GM21723 (cell line): ENCODE data around the gene PRAC2.

Experiments
- ATAC-seq: cut with Tn5 transposase; IDR thresholded peaks from one replicate; pipeline ENCODE4 v1.9.1; 2021; ENCODE audit warnings: mild to moderate bottlenecking, moderate library complexity; ENCODE audit not compliant: unreplicated experiment

Gene PRAC2

DNA sequence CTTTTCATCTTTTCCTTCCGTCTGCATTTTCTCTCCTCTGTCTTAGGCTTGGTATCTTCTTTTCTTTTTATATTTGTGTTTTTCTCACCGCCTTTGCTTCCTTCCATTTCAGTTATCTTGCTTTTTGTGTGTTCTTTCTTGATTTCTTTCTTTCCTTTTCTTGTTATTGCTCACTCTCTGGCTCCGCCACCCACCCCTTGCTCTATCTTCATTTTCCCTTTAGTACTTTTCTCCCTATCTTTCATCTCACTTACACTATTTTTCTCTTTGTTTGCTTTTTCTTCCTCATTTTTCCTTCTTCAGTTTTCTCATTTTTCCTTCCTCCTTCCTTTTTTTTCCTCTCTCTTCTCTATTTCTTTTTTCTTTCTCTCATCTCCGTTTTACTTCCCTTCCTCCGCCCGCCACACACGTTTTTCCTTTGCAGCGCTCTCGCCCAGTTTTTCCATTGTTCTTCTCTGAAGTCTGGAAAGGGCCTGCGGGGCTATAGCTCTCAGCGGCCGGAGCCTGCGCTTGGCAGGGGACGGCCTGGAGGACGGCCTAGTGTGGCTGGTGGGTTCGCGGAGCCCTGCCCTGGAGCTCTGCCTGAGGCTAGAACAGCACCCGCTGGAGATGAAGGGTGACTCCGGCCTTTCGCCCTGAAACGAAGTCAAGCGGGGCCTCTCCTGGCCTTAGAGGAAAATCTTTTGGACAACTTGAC lies 10.8 kb downstream of the PRAC2 start:
- ATAC-seq = no peak

DNA sequence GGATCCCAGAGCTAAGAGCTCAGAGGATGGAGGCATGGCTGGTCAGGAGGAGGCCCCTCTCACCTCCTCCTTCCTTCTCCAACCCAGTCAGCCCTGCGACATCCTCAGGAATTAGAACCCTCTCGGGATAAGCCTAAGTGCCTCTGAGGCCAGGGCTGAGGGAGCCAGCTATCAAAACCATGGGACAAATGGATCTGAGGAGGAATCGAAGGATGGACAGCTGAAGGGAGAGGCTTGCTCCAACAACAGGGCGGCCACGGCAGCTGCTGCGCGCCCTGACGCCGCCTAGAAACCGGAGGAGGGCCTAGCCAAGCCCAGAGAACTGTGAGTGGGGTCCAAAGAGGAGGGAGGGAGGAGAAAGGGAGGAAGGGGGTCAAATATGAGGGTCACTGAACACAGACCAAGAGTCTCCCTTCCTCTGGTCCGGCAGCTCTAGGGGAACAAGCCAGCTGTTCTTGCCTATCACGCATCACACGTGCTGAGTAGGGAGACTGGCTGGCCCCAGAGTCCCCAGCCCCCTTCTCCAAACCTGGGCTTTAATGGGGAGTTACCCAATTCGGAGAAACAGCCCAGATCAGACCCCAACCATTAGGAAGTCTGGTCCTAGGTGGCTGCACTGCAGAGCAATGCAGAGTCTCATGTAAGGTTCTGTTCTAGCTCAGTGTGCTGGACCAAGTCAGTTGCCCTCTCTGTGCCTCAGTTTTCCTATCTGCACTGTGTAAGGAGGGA lies 11.5 kb downstream of the PRAC2 start:
- no peak for ATAC-seq

DNA sequence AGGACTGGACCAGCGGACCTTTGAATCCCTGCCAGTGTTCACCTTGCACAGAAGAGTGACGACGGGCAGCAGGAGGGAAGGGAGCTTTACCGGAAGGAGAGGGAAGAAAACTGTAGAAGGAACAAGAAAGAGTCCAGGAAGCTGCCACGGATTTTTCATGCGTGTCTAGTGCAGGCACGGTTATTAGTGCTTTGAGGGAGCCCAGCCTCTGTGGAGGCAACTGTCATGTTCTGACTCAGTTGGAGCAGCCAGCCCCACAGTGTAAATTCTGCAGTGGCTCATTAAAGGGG lies 12.0 kb downstream of the PRAC2 start:
- ATAC-seq = no peak

DNA sequence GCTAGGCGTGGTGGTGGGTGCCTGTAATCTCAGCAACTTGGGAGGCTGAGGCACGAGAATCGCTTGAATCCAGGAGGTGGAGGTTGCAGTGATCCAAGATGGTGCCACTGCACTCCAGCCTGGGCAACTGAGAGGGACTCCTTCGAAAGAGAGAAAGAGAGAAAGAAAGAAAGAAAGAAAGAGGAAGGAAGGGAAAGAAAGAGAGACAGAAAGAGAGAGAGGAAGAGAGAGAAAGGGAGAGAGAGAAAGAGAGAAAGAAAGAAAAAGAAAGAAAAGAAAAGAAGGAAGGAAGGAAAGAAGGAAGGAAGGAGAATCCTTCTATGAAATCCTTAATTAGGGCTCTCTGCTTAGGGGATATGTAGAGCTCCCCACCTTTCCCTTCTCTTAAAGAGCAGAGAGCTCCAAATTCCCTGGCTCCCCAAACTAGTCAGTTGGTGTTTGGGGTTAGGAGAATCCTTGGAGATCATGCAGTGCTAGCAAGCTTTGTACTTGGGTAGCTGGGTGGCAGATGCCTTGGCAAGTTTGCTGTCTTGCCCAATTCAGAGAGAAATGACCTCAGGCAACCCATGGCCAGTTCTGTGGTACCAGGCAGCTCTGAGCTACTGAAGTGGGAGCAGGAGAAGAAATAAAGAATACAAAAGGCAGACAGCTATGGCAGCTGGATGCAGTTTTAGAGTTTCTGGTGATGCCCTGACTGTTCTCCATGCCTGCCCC lies 14.5 kb downstream of the PRAC2 start:
- ATAC-seq = no peak

DNA sequence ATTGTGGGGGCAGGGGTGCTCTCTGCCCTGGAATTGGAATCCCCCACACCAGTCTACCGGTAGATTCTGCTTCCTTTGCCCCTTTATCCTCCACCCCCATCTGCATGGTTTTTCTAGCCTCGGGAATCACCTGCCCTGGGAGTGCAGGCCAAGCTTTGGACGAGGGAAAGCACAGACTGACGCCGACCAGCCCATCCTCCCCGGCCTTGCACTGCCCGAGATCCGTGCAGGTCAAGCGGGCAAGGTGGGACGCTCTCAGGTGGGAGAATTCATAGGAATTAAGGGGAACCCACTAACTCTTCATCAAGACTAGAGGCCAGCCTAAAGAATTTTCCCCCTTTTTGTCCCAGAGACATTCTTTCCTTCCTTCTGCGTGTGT lies 15.4 kb downstream of the PRAC2 start:
- no peak for ATAC-seq

DNA sequence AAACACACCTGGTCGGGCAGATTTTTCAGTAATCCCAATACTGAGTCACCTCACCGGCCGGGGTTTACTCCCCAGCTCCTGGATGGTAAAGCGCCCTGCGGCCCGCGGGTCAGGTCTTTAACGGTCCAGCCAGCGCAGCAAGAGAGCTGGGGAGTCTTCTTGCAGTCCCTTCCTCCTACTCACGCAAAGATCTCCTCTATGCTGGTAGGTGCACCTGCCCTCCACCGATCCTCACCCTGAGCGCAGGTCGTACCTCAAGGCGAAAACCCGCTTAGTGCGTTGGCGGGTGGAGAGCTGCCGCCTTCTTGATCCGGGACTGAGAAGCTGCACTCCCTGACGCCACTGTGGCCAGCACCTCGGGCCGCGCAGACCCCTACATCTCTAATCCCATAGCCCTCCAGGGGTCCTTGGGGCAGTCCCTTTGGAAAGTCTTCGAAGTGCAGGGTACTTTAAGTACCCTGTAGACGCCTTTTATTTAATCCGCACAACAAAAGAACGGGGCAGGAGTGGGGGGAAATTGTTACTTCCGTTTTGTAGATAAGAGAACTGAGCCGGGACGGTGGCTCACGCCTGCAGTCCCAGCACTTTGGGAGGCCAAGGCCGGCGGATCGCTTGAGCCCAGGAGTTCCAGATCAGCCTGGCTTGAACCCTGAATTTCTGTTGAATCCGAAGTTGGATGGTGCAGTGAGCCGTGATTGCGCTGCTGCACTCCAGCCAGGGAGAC lies 16.0 kb downstream of the PRAC2 start:
- ATAC-seq = no peak

DNA sequence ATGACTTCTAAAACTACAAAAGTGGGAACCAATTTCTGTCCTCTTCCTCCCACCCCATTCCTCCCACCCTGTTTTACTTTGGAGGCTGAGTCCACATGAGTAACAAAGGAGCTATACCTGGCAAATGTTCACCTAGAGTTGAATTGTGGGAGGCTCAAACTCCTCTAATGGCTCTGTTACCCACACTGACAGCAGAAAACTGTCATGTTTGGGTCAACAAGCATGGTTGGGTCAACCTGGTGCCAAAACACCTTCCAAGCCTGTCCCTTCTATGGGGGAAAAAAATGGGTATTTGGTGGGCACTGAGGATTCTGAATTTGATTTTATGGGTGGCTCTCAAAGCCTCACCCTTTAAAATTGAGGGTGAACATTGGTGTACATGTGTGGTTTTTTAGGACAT lies 17.6 kb downstream of the PRAC2 start:
- ATAC-seq = no peak

DNA sequence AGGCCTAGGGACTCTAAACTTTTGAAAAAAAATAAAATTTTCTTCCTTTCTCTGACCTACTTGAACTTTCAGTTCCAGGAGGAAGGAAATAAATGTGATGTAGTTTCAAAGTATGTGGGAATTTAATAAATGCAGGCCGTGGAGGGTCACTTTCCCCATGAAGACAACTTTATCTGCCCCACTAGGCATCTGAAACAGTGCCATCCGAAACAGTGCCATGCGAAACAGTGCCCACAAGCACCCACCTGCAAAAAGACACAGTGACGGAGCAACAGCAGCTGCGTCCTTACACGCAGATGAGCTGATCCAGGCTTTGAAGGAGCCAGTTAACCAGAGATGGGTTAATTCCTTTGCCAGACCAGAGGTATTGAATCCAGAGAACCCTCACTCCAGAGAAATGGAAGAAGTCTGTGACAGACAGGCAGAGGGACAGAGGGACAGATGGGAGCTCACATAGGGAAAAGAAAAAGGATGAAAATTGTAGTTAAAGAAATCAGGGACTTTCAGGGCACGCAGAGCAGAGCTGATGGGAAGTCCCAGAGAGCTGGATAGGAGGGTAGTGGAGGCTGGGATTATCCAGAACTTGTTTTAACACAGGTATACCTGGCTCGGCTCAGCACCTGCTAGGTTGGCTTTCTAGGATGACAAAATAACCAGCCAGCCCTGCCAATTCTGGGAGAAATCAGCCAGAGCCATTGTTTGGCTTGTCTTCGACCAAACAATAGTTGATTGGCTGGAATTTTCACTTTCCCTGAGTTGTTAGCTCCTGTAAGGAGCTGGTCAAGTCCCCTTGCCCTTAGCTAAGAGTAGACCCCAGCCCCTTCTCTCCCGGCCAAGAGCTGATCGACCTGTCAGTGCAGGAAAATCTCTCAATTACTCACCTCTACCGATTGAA lies 22.6 kb downstream of the PRAC2 start:
- ATAC-seq = no peak

DNA sequence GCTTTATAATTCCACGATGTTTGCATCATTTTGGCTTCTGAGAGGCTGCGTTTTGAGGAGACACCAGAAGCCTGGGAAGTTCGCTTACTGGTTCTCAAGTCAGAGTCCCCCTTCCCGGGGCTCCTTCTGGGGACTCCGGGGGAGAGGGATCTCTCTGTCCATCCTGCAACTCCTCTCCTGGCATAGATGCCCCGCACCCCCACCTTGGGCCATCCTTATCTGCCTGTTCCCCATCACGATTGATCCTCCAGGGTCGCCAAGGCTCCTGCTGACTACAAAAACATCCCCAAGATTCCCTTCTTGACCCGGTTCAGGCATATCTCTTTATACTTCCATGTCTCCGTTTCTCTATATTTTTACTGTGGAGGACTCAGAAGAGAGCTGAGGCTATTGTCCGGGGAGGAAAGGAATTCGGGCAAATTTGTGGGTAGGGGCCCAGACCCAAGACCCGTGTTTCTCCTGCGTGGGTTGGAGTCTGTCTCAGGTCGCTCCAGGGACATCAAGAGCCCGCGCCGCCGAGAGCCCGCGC lies 24.0 kb downstream of the PRAC2 start:
- ATAC-seq = no peak

DNA sequence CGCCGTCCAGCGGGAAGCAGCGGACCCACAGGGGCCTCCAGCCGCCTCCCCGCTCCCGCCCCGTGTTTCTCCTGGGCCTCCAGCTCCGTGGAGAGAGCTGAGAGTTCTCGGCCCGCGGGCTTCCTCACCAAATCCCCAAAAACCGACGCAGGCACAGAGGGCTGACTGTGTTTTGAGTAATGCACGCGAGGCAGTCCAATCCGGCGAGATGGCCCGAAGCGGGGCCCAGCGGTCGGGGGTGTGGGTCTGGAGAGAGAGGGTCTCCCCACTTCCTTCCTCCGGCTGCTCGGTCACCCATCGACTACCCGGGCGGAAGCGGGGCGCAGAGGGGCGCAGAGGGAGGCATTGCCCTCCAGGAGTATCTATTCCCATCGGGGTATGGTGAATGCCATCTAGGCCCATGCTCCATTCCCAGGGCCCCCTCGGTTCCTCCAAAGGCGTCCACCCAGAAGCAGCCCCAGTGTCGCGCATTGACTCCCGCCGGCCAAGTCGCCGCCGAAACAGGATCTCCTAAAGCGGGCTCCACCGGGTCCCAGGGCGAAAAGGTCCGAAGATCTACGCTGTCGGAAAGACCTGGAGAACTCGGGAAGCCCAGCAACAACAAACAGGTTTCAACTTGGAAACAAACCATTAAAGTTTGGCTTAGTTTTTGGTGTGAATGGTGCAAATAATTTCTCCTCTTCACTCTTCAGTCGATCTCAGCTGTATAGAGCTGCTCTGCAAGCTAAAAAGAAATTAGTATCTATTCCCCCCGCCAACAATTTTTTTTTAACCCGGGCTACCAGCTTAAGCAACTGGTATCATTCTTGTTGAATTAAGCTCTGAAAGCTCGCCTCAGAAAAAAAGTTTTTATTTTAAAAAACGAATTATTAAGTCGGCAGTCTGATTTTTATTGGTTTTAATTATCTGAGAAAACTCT lies 24.7 kb downstream of the PRAC2 start:
- ATAC-seq = no peak

DNA sequence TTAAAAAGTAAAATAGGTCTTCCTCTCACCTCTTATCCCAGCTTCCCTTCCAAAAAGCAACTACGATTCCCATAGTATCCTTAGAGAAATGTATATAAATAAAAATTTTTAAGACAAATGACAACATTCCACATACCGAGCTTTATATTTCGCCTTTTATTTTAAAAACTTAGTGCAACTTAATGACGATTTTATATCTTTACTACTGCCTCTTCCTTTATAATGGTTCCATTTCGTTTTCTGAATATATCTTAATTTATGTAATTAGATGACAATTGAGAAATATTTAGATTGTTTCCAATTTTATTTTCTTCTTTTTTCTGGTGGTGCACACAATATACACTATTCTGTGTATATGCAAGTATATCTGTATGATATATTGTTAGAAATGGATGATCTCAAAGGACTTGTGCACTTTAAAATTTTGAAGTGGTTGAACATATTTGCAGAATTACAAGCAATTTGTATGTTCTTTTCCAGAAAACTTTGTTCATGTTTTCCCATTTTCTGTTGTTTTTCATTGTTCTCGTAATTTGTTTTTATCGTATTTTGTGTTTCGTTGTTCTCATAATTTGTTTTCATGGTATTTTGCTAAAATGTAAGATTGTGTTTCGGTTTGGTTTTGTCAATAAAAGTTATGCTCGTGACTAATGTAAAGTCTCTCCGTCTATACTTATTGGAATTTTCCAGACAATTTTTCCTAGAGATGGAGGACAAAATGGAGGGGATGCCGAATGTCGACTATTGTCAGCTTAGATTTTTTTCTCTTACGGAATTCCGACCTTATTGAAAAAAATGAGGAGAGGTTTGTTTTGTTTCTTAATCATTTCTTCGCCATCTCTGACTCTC lies 26.0 kb downstream of the PRAC2 start:
- no peak for ATAC-seq

DNA sequence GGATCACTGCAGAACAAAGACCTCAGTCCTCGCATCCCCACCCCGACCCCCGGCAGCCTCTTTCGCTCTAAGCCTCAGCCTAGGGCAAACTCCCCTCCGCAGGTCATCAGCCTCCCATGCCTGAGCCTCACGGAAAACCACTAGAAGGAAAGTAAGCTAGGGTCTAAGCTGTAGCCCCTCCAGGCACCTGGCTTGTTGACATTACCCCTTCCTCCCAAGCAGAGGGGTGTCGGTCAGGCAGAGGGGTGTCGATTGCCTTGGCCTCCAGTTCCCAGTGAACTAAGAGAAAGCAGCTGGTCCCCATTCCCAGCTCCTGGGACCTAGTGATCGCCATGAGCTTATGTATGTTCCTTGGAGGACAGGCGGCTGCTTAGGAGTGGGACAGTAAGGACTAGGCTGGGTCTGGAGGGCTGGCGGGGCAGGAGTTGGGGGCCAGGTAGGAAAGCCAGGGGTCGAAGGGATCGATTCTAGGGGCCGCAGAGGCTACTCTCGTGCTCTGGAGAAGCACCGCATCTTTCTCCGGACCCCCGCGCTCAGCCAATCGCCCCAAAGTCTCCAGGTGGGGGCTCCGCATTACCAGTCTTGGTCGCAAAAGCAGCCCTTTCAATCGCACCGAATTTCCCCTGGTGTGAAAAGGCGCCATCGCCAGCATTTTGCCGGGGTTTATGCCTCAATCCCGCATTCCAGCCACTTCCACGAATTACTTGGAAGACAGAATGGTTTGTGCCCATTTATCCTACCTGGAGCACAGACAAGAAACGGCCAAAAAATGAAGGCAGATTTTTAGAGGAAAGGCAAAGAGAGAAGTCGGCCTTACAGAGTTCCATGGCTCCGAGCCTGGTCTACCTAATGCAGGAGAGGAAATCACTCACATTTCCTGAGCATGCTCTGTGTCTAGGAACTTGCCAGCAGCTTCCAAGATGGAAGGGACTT lies 26.9 kb downstream of the PRAC2 start:
- ATAC-seq = no peak

DNA sequence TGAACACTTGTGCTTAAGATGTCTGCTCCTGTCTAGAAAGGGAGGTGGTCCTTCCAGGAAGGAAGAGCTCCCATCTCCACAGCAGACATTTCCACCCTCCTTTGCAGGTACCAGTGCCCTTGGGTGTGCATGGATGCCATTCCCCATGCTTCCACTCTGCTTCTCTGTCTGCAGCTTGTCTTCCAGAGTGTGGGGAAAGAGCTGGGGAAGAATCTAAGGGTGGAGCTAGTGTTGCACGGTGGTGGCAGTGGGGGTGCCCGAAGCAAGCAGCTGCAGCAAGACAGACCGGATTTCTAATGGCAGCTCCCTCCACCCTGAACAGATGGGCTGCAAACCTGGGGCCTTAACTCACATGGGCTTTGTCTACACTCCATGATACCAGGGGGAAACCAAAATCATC lies 28.2 kb downstream of the PRAC2 start:
- no peak for ATAC-seq

DNA sequence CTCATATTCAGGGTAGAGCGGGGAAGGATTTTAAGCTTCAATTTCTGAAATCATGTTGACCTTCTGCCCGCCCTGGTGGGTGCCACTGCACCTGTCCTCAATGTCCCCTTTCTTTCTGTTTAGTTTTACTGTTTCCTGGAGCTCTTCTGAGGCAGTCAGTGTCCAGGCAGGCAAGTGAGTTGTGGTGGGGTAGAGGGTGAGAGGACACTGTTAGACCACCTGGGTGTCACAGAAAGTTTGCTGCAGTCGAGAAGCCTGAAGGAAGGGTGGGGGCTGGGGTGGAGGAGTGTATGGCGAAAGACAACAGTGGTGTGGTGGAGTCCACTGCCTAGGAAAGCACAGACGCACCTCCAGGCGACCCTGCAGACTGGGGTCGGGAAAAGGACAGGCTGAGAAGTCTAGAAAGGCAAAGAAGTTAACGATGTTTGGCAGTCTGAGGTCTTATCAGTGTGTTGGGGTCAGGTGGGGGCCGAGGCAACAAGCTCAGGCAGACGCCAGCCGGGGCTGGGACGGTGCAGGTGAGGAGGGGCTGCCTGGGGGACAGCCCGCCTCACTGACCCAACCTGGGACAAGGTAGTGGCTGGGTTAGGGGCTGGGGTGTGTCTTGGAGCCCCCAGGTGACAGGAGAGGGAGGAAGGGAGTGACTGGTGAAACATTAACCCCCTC lies 28.9 kb downstream of the PRAC2 start:
- no peak for ATAC-seq

DNA sequence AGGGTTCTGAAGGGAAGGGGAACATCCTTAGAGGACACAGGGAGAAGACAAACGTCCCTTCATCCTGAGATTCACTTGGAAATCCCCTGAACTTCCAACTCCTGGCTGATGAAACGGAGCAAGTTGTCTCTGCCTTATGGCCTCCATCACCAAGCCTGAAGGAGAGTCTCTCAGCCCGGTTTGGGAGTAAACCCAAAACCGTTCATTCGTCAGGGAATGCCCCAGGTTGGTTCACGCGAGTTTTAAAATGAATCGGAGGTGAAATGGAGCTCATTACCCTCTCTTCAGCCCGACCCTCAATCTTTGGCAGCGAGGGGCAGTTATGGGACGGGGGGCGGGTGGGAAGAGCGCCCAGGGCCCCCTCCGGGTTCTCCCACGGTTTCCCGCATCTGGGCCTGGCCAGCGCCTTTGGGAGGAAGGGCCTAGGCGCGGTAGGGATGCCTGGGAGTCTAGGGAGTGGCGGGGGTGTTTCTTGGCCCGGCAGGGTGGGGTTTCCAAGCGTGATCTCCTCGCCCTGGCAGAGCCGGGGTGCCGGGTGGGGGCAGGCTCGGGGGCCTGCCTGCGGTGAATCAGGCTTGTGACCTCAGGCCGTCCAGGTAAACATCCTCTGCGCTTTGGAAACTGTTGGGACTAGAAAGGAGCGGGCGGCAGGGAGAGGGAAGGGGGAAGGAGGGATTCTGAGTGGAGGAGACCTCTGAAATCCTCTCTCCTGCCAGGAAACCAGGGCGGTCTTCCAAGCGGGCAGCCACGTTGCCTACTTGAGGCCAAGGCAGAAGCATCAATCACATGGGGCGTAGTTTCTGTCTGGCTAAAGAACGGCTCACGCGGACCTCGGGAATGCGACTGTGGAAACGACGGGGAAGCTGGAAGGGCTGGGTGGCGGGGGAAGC lies 29.7 kb downstream of the PRAC2 start:
- ATAC-seq = no peak
